SK-N-SH treated with all-trans-retinoic acid at 6 μM for 48 hours (cell line): ENCODE results near the gene ARHGEF37.

Experiments used
- CREB5 ChIP-seq: fragments of 250-450 bp; sonication (Bioruptor Pico); IDR thresholded peaks from 2 replicates; pipeline ENCODE4 v1.5.1; 2020; ENCODE audit warnings: low read depth, mild to moderate bottlenecking, moderate library complexity
- CSRNP3 ChIP-seq: fragments of 250-450 bp; sonication (Bioruptor Pico); IDR thresholded peaks from 2 replicates; pipeline ENCODE4 v1.5.1; 2021; ENCODE audit warnings: mild to moderate bottlenecking, moderate library complexity
- ESRRG ChIP-seq: fragments of 250-450 bp; sonication (Bioruptor Pico); IDR thresholded peaks from 2 replicates; pipeline ENCODE4 v1.6.1; 2021; ENCODE audit warnings: mild to moderate bottlenecking
- GLIS3 ChIP-seq: fragments of 250-450 bp; sonication (Bioruptor Pico); IDR thresholded peaks from 2 replicates; pipeline ENCODE4 v1.5.0; 2020; ENCODE audit warnings: mild to moderate bottlenecking, moderate library complexity
- ISL1 ChIP-seq: fragments of 250-450 bp; sonication (Bioruptor Pico); IDR thresholded peaks from 2 replicates; pipeline ENCODE4 v2.1.2; 2022; ENCODE audit warnings: mild to moderate bottlenecking, moderate library complexity
- POU6F1 ChIP-seq: fragments of 250-450 bp; sonication (Bioruptor Pico); IDR thresholded peaks from 2 replicates; pipeline ENCODE4 v1.8.0; 2021; ENCODE audit warnings: low read depth, mild to moderate bottlenecking, moderate library complexity, borderline replicate concordance
- PPARA ChIP-seq: fragments of 250-450 bp; sonication (Bioruptor Pico); IDR thresholded peaks from 2 replicates; pipeline ENCODE4 v1.5.0; 2020; ENCODE audit warnings: mild to moderate bottlenecking, borderline replicate concordance
- RARB ChIP-seq: fragments of 250-450 bp; sonication (Bioruptor Pico); IDR thresholded peaks from 2 replicates; pipeline ENCODE4 v1.8.0; 2021; ENCODE audit warnings: mild to moderate bottlenecking, moderate library complexity
- ZFP3 ChIP-seq: fragments of 250-450 bp; sonication (Bioruptor Pico); IDR thresholded peaks from 2 replicates; pipeline ENCODE4 v1.5.0; 2020; ENCODE audit warnings: mild to moderate bottlenecking, moderate library complexity
- ZFP30 ChIP-seq: fragments of 450-650 bp; formaldehyde crosslinking; IDR thresholded peaks from 2 replicates; pipeline ENCODE4 v1.5.0; 2022; ENCODE audit warnings: mild to moderate bottlenecking, moderate library complexity
- ZNF565 ChIP-seq: fragments of 450-650 bp; formaldehyde crosslinking; conservative IDR thresholded peaks from 2 replicates; pipeline ENCODE4 v1.5.0; 2020; ENCODE audit warnings: low read depth, mild to moderate bottlenecking, moderate library complexity

- TF ChIP-seq PPARA (CRISPR knock-in tag) (no peak), ZFP30 (CRISPR knock-in tag) (no peak), GLIS3 (CRISPR knock-in tag) (no peak), POU6F1 (CRISPR knock-in tag) (no peak), ZNF565 (CRISPR knock-in tag) (no peak), CSRNP3 (CRISPR knock-in tag) (no peak), ZFP3 (CRISPR knock-in tag) (no peak), RARB (no peak), ESRRG (CRISPR knock-in tag) (no peak), ISL1 (no peak), CREB5 (CRISPR knock-in tag) (no peak)
Observed at GRCh38 chr5:149605354-149605997, 24.2 kb downstream of the ARHGEF37 start.
